ENCODE data around the gene TRMT112.
A peak's percentile ranks its signal among the peaks of the same experiment; 100 is the strongest.

Gene TRMT112

DNA sequence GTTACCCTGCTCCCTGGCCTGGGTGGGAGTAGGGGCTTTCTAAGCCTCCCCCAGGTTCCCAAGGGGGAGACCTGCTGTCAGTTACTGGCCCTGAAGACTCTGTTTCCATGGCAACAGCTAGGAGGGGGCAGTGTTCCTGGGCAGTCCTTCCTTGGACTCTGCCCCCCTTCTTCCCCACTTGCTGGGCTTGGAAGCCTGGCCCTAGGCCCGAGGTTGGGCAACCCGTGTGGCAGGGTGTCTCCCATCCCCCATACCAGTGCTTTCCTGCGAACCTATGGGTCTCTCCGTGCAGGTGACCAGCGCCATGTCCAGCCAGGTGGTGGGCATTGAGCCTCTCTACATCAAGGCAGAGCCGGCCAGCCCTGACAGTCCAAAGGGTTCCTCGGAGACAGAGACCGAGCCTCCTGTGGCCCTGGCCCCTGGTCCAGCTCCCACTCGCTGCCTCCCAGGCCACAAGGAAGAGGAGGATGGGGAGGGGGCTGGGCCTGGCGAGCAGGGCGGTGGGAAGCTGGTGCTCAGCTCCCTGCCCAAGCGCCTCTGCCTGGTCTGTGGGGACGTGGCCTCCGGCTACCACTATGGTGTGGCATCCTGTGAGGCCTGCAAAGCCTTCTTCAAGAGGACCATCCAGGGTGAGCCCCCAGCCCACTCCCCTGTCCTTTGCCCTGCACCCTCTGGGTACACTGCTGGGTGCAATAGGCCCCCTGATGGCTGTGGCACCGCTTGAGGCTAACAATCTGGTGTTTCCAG is 10.3 kb downstream of the TRMT112 start:
- DNase-seq: no peak

DNA sequence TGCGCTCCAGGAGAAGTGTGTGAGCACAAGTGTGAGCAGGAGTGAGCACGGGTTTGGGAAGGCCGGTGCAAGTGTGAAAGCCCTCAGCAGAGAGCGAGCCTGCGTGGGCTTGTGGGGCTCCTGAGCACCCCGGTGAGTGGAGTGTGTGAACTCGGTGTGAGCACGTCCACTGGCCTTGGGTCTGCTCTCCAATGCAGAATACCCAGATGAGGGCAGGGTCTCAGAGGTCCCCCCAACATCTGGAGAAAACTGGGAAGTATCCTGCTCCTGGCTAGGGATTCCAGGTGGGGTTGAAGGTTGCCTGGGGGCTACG is 10.8 kb downstream of the TRMT112 start:
- DNase-seq: no peak

DNA sequence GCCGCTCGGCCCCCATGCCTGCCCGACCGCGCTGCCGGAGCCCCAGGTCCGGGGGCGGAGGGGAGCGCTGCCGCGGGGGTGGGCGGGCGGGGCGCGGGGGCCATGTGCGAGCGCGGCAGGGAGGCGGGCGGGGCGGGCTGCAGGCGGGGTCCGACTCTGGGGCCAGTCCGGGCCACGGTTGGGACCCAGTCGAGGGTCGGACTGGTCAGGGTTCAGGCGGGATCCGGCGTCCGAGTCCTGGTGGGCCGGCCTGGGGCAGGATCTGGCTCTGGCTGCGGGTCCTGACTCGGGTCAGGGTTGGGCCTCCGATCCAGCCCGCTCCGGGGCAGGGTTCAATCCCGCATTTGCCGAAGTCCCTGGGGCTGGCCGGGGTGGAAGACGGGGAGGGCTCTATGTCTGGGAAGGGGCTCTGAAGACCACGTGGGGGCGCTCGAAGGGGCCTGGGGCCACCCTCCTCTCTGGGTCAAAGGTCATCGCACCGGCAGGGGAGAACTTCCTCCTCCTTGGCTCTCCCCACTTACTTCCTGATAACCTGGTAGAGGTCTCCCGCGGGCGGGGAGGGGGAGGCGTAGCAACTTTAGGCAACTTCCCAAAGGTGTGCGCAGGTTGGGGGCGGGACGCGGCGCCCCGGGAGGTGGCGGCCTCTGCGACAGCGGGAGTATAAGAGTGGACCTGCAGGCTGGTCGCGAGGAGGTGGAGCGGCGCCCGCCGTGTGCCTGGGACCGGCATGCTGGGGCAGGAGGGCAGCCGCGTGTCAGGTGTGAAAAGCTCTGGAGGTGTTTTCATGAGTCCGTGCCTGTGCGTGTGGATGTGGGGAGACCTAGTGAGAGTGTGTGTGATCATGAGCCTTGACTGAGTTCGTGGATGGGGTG is 11.4 kb downstream of the TRMT112 start:
- DNase-seq: peak; percentile 53

DNA sequence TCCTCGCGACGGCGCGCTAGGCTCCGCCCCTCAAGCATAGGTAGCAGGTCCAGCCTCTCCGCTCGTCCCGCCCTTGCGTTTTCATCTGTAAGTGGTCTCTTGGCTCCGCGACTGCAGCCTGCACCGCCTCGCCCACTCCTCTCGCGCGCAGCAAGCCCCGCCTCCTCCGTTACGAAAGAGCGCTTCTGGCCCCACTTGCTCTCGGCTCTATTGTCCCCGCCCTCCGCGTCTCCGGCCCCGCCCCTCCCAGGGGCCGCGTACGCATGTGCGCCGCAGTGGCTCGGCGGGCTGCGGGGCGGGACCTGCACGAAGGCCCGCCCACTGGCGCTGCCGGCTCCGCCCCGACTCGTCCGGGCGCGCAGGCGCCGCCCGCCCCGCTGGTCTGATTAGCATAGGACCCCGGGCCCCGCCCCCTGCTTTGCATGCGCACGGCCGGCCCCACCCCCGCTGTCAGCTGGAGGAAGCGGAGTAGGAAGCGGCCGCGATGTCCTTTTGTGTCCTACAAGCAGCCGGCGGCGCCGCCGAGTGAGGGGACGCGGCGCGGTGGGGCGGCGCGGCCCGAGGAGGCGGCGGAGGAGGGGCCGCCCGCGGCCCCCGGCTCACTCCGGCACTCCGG is 12.2 kb downstream of the TRMT112 start, which contains the start of gene ESRRA:
TSS of gene ESRRA (plus strand) at position 450 of the 616 bp plus-strand sequence. CDS start 1,656 bp downstream, outside the sequence.
- DNase-seq: peak; percentile 97

DNA sequence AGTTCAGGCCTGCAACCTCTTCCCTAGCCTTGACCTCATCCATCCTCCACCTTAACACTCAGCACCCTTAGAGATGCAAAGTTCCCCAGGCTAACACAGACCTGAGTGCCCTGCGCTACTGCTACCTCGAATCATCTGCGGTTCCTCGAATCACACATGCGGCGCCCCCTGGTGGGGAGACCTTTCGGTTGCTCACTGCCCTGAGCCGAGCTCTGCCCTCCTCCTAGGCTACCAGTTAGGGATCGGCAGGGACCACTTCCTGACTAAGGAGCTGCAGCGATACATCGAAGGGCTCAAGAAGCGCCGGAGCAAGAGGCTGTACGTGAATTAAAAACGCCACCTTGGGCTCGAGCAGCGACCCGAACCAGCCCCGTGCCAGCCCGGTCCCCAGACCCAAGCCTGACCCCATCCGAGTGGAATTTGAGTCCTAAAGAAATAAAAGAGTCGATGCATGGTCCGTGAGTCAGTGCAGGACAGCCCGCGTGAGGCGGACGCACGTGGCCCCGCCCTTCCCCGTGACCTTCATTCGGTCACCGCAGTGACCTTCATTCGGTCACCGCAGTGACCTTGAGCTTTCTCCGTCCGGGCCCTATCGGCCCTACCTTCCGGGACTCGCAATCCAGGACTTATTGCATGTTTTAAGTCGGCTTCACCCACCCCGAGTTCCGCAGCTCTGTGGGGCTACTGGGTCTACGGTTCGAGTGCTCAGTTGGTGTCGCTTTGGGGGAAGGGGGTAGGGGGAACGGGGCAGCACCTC is 12.9 kb downstream of the TRMT112 start:
- DNase-seq: peak; percentile 88

DNA sequence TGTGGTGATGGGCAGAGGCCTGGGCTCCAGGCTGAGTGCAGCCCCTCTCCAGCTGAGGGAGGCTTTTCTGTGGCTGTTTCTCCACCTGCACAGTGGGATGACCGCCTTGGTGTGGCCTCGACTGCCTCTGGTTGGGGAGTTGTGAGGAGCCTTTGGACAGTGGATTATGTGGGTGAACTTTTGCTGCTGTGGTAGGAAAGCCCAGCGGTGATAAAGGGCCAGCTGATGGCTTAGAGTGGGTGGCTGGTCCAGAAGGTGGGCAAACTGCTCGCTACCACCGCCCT is 13.4 kb downstream of the TRMT112 start:
- no peak for DNase-seq

DNA sequence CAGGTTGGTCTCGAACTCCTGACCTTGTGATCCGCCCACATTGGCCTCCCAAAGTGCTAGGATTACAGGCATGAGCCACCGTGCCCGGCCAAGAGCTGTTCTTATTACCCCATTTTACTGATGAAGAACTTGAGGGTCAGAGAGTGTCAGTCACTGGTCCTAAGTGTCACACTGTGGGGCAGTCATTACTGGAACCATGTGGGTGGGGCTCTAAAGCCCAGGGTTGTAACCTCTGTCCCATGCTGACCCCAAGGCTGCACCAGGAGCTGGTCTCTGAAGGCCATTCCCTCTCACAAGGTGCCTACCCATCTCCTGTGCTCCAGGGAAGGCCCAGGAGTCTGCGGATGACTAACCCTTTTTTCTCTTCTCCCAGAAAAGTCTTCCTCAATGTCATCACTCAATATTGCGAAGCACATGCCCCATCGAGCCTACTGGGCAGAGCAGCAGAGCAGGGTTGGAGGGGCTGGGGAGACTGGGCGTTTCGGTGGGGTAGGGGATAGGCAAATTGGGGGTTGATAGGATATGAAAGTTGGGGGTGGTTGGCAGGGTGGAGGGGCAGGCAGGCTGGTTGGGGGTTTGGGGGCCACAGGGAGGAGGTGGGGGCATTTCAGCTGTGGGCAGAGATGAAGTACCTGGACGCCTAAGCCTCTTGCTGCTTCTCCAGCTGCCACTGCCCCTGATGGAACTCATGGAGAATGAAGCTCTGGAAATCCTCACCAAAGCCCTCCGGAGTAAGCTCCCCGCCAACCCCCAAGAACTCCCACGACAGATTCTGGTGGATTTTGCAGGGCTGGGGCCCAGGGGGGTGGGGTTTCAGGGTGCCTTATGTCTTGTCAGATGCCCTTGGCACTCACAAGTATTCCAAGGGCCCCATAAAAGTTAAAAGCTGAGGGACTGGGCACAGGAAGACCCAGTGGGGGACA is 14.0 kb downstream of the TRMT112 start:
- DNase-seq: no peak

DNA sequence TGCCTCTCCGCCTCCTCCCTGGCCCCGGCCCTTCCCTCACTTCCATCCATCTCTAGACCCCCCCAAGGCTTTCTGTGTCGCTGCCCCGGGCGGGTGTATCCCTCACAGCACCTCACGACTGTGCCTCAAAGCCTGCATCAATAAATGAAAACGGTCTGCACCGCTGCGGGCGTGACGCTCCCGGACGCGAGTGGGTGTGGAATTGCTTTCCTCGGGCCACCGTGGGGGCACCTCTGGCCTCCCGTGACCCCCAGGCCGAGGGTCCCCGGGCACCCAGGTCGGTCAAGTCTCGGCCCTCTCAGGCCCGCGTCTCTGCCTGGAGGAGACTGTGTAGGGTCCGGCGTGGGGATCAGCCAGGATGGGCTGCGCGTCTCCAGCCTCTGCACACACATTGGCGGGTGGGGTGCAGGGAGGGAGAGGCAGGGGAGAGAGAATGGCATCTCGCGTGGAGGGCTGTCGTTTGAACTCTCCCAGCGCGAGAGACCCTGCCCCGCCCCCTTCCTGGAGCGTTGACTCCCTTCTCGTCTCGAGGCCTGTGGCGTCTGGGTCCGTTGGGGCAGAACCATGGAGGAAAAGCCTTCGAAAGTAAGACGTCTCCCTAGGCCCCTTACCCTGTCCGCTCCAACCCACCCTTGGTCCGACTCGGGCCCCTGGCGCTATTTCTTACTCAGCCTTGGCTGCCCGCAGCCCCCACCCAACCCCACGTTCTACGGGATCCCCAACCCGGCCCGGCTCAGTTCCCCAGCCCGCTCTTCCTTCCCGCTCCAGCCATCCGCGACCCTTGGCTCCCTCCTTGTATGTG is 17.3 kb downstream of the TRMT112 start, which contains the start of gene CATSPERZ:
TSS of gene CATSPERZ (plus strand) at position 512 of the 802 bp plus-strand sequence. CDS start at position 565, 53 bp downstream.
- DNase-seq: no peak

DNA sequence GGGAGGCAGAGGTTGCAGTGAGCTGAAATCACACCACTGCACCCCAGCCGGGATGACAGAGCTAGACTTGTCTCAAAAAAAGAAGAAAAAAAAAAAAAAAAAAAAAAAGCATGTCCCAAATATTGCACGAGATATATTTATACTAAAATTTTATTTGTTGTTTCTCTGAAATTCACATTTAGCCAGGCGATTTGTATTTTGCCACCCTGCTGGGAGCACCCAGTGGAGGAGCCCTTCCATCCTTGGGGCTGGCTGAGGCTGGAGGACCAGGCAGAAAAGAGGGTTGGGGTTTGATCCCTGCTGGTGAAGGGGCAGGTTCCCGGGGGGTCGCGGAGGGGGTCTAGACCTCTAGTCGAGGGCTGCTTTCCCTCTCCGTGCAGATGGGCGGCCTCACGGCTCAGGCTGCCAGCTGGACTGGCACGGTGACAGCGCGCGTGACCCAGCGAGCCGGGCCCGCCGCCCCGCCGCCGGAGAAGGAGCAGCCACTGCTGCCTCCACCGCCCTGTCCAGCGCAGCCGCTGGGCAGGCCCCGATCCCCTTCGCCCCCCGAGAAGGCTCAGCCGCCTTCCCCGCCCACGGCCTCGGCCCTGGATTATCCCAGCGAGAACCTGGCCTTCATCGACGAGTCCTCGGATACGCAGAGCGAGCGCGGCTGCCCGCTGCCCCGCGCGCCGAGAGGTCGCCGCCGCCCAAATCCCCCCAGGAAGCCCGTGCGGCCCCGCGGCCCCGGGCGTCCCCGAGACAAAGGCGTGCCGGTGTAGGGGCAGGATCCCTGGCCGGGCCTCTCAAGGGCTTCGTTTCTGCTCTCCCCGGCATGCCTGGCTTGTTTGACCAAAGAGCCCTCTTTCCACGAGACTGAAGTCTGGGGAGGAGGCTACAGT is 18.2 kb downstream of the TRMT112 start:
- no peak for DNase-seq

DNA sequence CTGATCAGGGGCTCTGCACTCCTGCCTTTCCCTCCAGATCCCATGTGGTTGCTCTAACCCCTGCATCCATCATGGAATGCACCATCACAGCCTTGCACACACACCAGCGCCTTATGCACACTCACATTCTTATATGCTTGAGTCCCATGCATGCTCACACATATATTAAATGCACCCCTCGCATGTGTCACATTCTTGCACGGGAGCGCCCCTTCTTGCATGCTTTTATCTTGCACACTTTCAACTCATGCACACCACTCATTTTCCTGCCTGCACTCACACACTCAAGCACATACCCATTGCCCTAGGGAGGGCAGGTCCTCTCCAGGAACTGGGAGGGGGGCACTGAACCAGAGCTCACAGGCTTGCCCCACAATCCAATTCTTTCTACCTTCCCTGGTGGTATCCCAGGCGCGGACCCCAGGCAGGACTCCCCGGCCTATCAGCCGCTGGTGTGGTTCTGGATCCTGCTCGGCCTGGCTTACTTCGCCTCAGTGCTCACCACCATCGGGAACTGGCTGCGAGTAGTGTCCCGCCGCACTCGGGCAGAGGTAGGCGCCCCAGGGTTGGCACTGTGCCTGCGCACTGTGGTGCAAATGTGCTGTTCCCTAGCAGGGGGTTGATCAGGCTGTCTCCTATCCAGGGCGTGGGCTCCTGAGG is 19.5 kb downstream of the TRMT112 start:
- no peak for DNase-seq

DNA sequence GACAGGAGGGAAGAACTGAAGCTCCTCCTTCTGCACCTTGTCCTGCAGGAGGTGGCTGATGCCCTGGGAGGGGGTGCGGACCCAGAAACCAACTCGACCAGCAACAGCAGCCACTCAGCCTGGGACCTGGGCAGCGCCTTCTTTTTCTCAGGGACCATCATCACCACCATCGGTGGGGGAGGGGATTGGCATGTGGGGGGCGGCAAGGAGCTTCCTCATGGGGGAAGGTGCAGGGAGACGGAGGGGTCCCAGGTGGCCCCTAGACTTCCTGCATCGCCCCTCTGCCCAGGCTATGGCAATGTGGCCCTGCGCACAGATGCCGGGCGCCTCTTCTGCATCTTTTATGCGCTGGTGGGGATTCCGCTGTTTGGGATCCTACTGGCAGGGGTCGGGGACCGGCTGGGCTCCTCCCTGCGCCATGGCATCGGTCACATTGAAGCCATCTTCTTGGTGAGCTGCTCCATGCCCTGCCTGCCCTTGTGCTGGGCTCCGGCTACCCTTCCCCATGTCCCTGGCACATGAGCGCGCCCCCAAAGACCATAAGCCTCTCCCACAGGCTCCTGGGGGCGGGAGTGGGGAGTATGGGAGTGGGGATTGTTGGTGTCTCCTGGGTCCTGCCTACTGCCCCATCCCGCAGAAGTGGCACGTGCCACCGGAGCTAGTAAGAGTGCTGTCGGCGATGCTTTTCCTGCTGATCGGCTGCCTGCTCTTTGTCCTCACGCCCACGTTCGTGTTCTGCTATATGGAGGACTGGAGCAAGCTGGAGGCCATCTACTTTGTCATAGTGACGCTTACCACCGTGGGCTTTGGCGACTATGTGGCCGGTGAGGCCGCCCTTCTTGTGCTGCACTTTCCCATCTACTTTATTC is 20.3 kb downstream of the TRMT112 start:
- DNase-seq: no peak

DNA sequence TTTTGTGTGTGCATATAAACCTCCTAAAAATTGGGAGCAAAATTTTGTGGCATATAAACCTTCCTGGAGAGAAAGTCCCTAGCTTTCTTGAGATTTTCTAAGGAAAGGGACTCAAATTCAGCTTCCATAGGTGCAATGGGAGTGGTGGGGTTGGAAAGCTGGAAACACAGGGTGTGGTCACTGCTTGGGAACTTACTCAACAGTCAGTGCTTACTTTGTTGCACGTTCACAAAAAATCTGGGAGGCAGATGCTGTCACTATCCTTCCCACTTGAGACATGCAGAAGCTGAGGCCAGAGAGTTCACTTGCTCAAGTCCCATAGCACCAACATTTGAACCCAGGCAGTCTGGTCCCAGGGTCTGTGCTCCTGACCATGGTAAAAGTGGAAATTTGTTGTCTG is 21.1 kb downstream of the TRMT112 start:
- no peak for DNase-seq

DNA sequence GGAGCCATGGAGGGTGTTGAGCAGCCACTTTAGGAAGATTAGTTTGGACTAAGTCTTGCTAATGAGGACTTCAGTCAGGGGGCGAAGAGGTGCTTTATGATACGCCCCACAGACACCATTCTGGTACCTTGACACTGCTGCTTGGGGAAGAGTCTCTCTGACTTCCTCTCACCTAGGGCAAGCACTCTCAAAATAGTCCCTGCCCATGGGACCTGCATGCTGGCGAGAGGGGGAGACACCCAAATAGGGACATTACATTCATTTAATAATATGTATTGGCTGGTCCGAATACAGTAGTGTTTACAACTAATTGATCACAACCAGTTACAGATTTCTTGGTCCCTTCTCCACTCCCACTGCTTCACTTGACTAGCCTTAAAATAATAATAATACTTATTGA is 21.6 kb downstream of the TRMT112 start:
- no peak for DNase-seq

DNA sequence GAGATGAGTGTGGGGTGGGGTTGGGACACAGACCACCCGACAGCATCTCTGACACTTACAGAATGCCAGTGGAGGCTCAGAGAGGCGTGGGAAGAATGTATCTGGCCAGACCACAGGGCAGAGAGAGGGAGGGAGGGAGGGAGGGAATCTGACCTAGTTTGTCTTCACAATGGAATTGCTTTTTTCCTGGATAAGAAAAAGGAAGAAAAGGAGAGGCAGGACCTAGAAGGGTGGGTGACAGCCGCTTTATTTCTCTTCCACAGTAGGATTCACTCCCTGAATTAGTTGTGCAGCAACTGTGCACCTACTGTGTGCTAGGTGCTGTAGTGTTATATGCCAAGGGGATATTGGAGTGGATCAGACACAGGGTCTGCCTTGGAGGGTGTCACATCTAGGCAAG is 22.6 kb downstream of the TRMT112 start:
- peak; percentile 41 for DNase-seq

DNA sequence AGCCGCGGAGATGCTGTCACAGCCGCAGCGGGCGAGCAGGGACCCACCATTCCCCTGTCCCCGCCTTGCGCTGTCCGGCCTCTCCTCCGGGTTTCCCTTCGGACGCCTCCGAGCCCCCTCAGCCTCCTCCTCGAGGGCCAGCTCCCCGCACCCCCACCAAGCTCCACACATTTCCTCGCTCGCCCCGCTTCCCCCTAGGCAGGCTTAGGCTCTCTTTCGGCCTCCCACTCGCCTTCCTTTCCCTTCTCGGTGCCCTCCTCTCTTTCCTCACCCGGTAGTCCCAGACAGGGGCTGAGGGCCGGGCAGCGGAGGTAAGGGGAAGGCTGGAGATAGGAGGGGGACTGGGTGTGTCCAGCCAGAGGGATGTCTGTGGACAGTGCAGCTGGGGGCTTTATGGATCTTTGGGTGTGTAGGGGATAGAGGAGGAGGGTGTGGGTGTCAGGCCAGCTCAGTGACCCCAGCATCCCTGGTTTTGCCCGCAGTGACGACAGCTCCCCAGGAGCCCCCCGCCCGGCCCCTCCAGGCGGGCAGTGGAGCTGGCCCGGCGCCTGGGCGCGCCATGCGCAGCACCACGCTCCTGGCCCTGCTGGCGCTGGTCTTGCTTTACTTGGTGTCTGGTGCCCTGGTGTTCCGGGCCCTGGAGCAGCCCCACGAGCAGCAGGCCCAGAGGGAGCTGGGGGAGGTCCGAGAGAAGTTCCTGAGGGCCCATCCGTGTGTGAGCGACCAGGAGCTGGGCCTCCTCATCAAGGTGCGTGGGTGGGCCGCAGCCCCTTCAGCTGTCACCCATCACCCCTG is 24.7 kb downstream of the TRMT112 start:
- no peak for DNase-seq

DNA sequence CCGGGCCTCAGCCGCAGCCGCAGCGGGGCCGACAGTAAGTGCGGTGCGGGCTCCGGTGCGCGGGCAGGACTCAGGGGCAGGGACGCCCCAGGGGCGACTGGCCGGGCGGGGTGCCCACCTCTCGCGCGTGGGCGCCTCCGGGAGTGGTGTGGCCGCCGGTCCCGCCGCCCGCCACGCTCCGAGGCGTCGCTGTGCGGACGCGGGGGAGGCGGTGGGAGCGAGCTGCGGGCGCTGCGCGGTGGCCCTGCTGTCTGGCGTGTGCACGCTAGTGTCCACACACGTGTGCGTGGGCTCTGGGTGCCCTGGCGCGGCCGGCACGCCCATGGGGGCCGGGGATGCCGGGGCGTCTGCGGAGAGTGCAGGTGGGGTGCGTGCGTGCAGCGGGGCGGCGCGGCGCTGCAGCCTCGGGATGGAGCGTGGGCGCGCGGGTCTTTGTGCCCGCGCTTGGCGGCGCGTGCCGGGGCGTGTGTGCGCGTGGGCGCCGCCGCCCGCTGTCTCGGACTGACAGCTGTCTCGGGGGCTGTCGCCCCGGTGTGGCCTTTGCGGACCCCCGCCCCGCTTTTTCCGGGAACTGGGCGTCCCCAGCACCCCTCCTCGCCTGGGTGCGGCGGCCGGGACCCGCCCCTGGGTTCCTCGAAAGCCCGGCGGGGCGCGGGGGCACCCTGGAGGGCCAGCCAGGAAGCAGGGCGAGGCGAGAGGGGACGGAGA is 25.5 kb downstream of the TRMT112 start:
- no peak for DNase-seq
